Activated CD4-positive, alpha-beta T cell treated with anti-CD3 and anti-CD28 coated beads for 36 hours (primary cell): Measurements from ENCODE around the gene RBM6. TPM values are rescaled to one million over a fixed set of nuclear protein-coding genes. Genes with fewer than 3 reads are reported as not detected.
"Not testable (repeated sequence)": the region's sequence is repeated elsewhere in the genome, so short reads cannot be mapped to it uniquely, and the experiment has no call there.

Source experiments
- ATAC-seq: fragments of 200-7000 bp; cut with Tn5 transposase; one replicate; pipeline ENCODE4 v1.10.0; 2021; ENCODE audit warnings: mild to moderate bottlenecking, moderate library complexity
- CTCF ChIA-PET: fragments of 350-600 bp; sonication (Branson Sonifier 250); formaldehyde crosslinking; loops from one replicate; lab custom pipeline; 2021; ENCODE audit warnings: antibody characterized with exemption; lab: Charles Lee
- POLR2A ChIA-PET: fragments of 350-600 bp; sonication (Branson Sonifier 250); formaldehyde crosslinking; loops from one replicate; lab custom pipeline; 2021; ENCODE audit warnings: antibody characterized with exemption, inconsistent platforms; lab: Charles Lee
- DNase-seq: peaks from one replicate; pipeline ENCODE4 v3.0.0-alpha.2; 2020
- H3K27ac Mint-ChIP-seq: one replicate; pipeline ENCODE4 v1.8.0; 2021; ENCODE audit warnings: mixed read lengths
- H3K27me3 Mint-ChIP-seq: one replicate; pipeline ENCODE4 v1.8.0; 2021; ENCODE audit warnings: mixed read lengths
- H3K36me3 Mint-ChIP-seq: one replicate; pipeline ENCODE4 v1.8.0; 2021; ENCODE audit warnings: low read depth, mixed read lengths
- H3K4me1 Mint-ChIP-seq: one replicate; pipeline ENCODE4 v1.8.0; 2021; ENCODE audit warnings: mixed read lengths
- H3K4me3 Mint-ChIP-seq: one replicate; pipeline ENCODE4 v1.8.0; 2021; ENCODE audit warnings: mild to moderate bottlenecking, moderate library complexity, mixed read lengths
- H3K9me3 Mint-ChIP-seq: one replicate; pipeline ENCODE4 v1.8.0; 2021; ENCODE audit warnings: low read depth, mixed read lengths
- intact Hi-C, 2 experiments: fragments of 100-400 bp; cut with DNase I in 1 of 2; cut with micrococcal nuclease in 1 of 2; formaldehyde crosslinking; loops; one replicate each; pipeline versions ENCODE4 v1.14.2 to v1.15.1; 2022 to 2024; cut with DNase I, micrococcal nuclease
- total RNA-seq, 2 experiments: library from RNA; stranded (reverse); gene quantifications; one replicate each; pipeline ENCODE4 v1.2.3, GENCODE V29; 2021

Gene RBM6
- total RNA-seq, 2 experiments from 2014 or later, result 69.3 to 75.1 TPM

GRCh38 chr3:49917806-49918590, 22.0 kb upstream of the RBM6 start:
- intact Hi-C loops, H3K27me3 Mint-ChIP-seq, ATAC-seq, H3K4me1 Mint-ChIP-seq, H3K9me3 Mint-ChIP-seq, H3K4me3 Mint-ChIP-seq, H3K36me3 Mint-ChIP-seq, DNase-seq, CTCF ChIA-PET: not testable (repeated sequence)
- POLR2A ChIA-PET, result interaction anchor here (0.5 kb wide), 1 partner anchor 54 kb away, joined by 4 read pairs; no protein-coding TSS in a partner anchor
- H3K27ac Mint-ChIP-seq, result peak overlapping the region; percentile 51

- ATAC-seq (no peak), DNase-seq (no peak)
- peaks cover 13% of the 10 kb centered on the region for H3K4me1 Mint-ChIP-seq
- no peak overlapping the region for H3K27ac Mint-ChIP-seq
- intact Hi-C loops, result no loop called here
- ChIA-PET CTCF (interaction anchor here (0.6 to 1.8 kb wide), 6 partner anchors 10 to 753 kb away, joined by 3 to 6 read pairs (median 4); partner anchors contain the start of genes KLHDC8B and RBM6), POLR2A (interaction anchor here (0.6 kb wide), 1 partner anchor 16 kb away, joined by 3 read pairs; no protein-coding TSS in a partner anchor)
- H3K36me3 Mint-ChIP-seq, result no peaks in the 10 kb centered on the region
- H3K27me3 Mint-ChIP-seq, result no peaks in the 10 kb centered on the region
- H3K9me3 Mint-ChIP-seq, result no peaks in the 10 kb centered on the region
- H3K4me3 Mint-ChIP-seq, result no peak overlapping the region
Measured at GRCh38 chr3:49924683-49925082, 15.3 kb upstream of the RBM6 start.

GRCh38 chr3:49925485-49925884, 14.5 kb upstream of the RBM6 start:
- Mint-ChIP-seq H3K27me3 (no peaks in the 10 kb centered on the region), H3K36me3 (no peaks in the 10 kb centered on the region), H3K4me3 (no peak overlapping the region), H3K4me1 (peaks cover 18% of the 10 kb centered on the region), H3K27ac (no peak overlapping the region), H3K9me3 (no peaks in the 10 kb centered on the region)
- ChIA-PET POLR2A (interaction anchor here (0.6 kb wide), 1 partner anchor 62 kb away, joined by 3 read pairs; no protein-coding TSS in a partner anchor), CTCF (interaction anchor here (1.0 to 1.7 kb wide), 4 partner anchors 15 to 88 kb away, joined by 3 to 5 read pairs (median 4); partner anchors contain the start of gene RBM6)
- DNase-seq (no peak), ATAC-seq (no peak)
- intact Hi-C loops, result no loop called here

- Mint-ChIP-seq H3K4me1 (peaks cover 18% of the 10 kb centered on the region), H3K27ac (no peak overlapping the region), H3K4me3 (no peak overlapping the region), H3K27me3 (no peaks in the 10 kb centered on the region), H3K9me3 (no peaks in the 10 kb centered on the region), H3K36me3 (no peaks in the 10 kb centered on the region)
- intact Hi-C loops, result no loop called here
- ChIA-PET CTCF (interaction anchor here (1.5 to 1.7 kb wide), 2 partner anchors 14 to 24 kb away, joined by 3 to 4 read pairs; partner anchors contain the start of gene RBM6), POLR2A (no interaction called here)
- ATAC-seq (no peak), DNase-seq (no peak)
Measured at GRCh38 chr3:49926117-49926728, 13.7 kb upstream of the RBM6 start.

- Mint-ChIP-seq H3K27me3 (no peaks in the 10 kb centered on the region), H3K4me3 (peak overlapping the region; percentile 85), H3K36me3 (no peaks in the 10 kb centered on the region), H3K4me1 (peaks cover 19% of the 10 kb centered on the region), H3K9me3 (no peaks in the 10 kb centered on the region), H3K27ac (no peak overlapping the region)
- ChIA-PET POLR2A (no interaction called here), CTCF (interaction anchor here (0.6 to 1.5 kb wide), 5 partner anchors 13 to 227 kb away, joined by 3 to 4 read pairs (median 3); no protein-coding TSS in a partner anchor)
- ATAC-seq (no peak), DNase-seq (no peak)
- intact Hi-C loops, result no loop called here
Measured at GRCh38 chr3:49927798-49928197, 12.2 kb upstream of the RBM6 start.

GRCh38 chr3:49928481-49929017, 11.4 kb upstream of the RBM6 start:
- DNase-seq (no peak), ATAC-seq (no peak)
- H3K4me1 Mint-ChIP-seq, result peaks cover 19% of the 10 kb centered on the region
- intact Hi-C loops, result loop anchor here (1.0 kb wide), 7 partner anchors 12 to 499 kb away; partner anchors contain the start of genes RBM6 (in 2 of the 2), IP6K1 (in 1 of the 2), NICN1 (in 1 of the 2) and TRAIP (in 1 of the 2)
- no peaks in the 10 kb centered on the region for H3K36me3 Mint-ChIP-seq
- ChIA-PET CTCF (interaction anchor here (0.7 to 2.1 kb wide), 5 partner anchors 13 to 1510 kb away, joined by 3 to 9 read pairs (median 4); no protein-coding TSS in a partner anchor), POLR2A (no interaction called here)
- H3K27ac Mint-ChIP-seq, result no peak overlapping the region
- H3K4me3 Mint-ChIP-seq, result peak overlapping the region; percentile 85
- no peaks in the 10 kb centered on the region for H3K9me3 Mint-ChIP-seq
- H3K27me3 Mint-ChIP-seq, result no peaks in the 10 kb centered on the region

GRCh38 chr3:49929291-49930167, 10.4 kb upstream of the RBM6 start, which contains the start of gene MON1A:
TSS of gene MON1A (minus strand) at chr3:49929811. CDS start at chr3:49913346, 16,465 bp downstream.
- ATAC-seq (peak; percentile 97), DNase-seq (peak; percentile 92)
- Mint-ChIP-seq H3K4me3 (peak within 1 kb of the TSS; percentile 85), H3K27ac (peak within 1 kb of the TSS; percentile 90), H3K4me1 (peaks cover 19% of the 10 kb centered on the region), H3K9me3 (no peaks in the 10 kb centered on the region), H3K36me3 (no peaks in the 10 kb centered on the region), H3K27me3 (no peaks in the 10 kb centered on the region)
- intact Hi-C loops, result loop anchor here (1.0 to 10.0 kb wide), 8 partner anchors 11 to 500 kb away; partner anchors contain the start of genes RBM6 (in 2 of the 2), CYB561D2 (in 1 of the 2), IP6K1 (in 1 of the 2) and NICN1 (in 1 of the 2)
- ChIA-PET POLR2A (interaction anchor here (0.5 to 1.5 kb wide), 4 partner anchors 9 to 68 kb away, joined by 3 to 8 read pairs (median 5); partner anchors contain the start of gene RBM6), CTCF (interaction anchor here (0.7 to 2.1 kb wide), 10 partner anchors 9 to 1509 kb away, joined by 3 to 9 read pairs (median 4); no protein-coding TSS in a partner anchor)

- H3K4me3 Mint-ChIP-seq, result peak overlapping the region; percentile 85
- H3K36me3 Mint-ChIP-seq, result no peaks in the 10 kb centered on the region
- CTCF ChIA-PET, result interaction anchor here (0.7 to 2.1 kb wide), 9 partner anchors 9 to 185 kb away, joined by 3 to 9 read pairs (median 4); no protein-coding TSS in a partner anchor
- H3K27ac Mint-ChIP-seq, result peak overlapping the region; percentile 90
- POLR2A ChIA-PET, result interaction anchor here (0.7 to 1.5 kb wide), 2 partner anchors 10 to 11 kb away, joined by 6 to 8 read pairs; partner anchors contain the start of gene RBM6
- H3K27me3 Mint-ChIP-seq, result no peaks in the 10 kb centered on the region
- H3K4me1 Mint-ChIP-seq, result peaks cover 19% of the 10 kb centered on the region
- no peaks in the 10 kb centered on the region for H3K9me3 Mint-ChIP-seq
- ATAC-seq (no peak), DNase-seq (no peak)
- intact Hi-C loops, result loop anchor here in 1 of 2 experiments (10.0 kb wide), 1 partner anchor 425 kb away; the partner anchor contains the start of genes CYB561D2, NPRL2 and TMEM115
Measured at GRCh38 chr3:49930168-49930690, 9.7 kb upstream of the RBM6 start.

GRCh38 chr3:49930922-49931321, 9.0 kb upstream of the RBM6 start:
- ChIA-PET POLR2A (no interaction called here), CTCF (interaction anchor here (0.7 to 1.4 kb wide), 2 partner anchors 8 to 25 kb away, joined by 3 to 4 read pairs; no protein-coding TSS in a partner anchor)
- Mint-ChIP-seq H3K27ac (no peak overlapping the region), H3K4me3 (no peak overlapping the region), H3K4me1 (peaks cover 19% of the 10 kb centered on the region), H3K27me3 (no peaks in the 10 kb centered on the region), H3K36me3 (no peaks in the 10 kb centered on the region), H3K9me3 (no peaks in the 10 kb centered on the region)
- ATAC-seq (no peak), DNase-seq (no peak)
- intact Hi-C loops, result loop anchor here in 1 of 2 experiments (10.0 kb wide), 1 partner anchor 424 kb away; the partner anchor contains the start of genes CYB561D2, NPRL2 and TMEM115
